ENCODE results near the gene PYGO2. TPM values are rescaled to one million over a fixed set of nuclear protein-coding genes. Genes with fewer than 3 reads are reported as not detected.

Gene PYGO2
- total and polyA plus RNA-seq, 2 of the 8 experiments (the other 6 are each of a cell fraction or from before 2014, with no cell fraction given): 31.0 to 31.6 TPM

- no peak for TF ChIP-seq CHD7 (IDR thresholded peaks at IDR 0.05; ENCODE audit: insufficient replicate concordance, low read length)
- TF ChIP-seq RFX5 (IDR thresholded peaks at IDR 0.05; ENCODE audit: borderline replicate concordance, low read depth, low read length): no peak
- TF ChIP-seq JUN (IDR thresholded peaks at IDR 0.05; ENCODE audit: low read depth, low read length): no peak
- TF ChIP-seq ZNF274 (IDR thresholded peaks at IDR 0.05; ENCODE audit: borderline replicate concordance, extremely low read depth, low read length): no peak
- no peak for TF ChIP-seq TEAD4 (IDR thresholded peaks at IDR 0.05; ENCODE audit: low read depth, low read length)
- no peak for TF ChIP-seq POLR2AphosphoS5 (IDR thresholded peaks at IDR 0.05; ENCODE audit: low read depth, low read length)
- no peak for TF ChIP-seq SIN3A (conservative IDR thresholded peaks at IDR 0.05 in 1 of 2, IDR thresholded peaks at IDR 0.05 in 1 of 2; ENCODE audit: low read depth in 1 of 2, low read length in 2 of 2)
- no peak for TF ChIP-seq POLR2A (IDR thresholded peaks at IDR 0.05; ENCODE audit: control extremely low read depth in 1 of 2, low read depth in 2 of 2, low read length in 2 of 2)
Observed at GRCh38 chr1:154911691-154912550, 49.7 kb downstream of the PYGO2 start (continued).

Data from H1 (cell line).